ENCODE data around the gene KRT13.

- TF ChIP-seq CTCF (IDR thresholded peaks at IDR 0.05) (no peak), POLR2A (IDR thresholded peaks at IDR 0.05) (no peak), POLR2AphosphoS5 (IDR thresholded peaks at IDR 0.05) (no peak)
These were observed 23.5 kb upstream of the KRT13 start for GRCh38 chr17:41528959-41529353.

Measured in breast epithelium (tissue), 3 donors.